Fibroblast of lung (primary cell): ENCODE results near the gene DNAH14. TPM values are rescaled to one million over a fixed set of nuclear protein-coding genes. Genes with fewer than 3 reads are reported as not detected.

Experiments
- DNase-seq, 2 donors: peaks; one replicate each; pipeline versions ENCODE4 v3.0.0 to v3.0.0-alpha.2; 2010; ENCODE audit warnings: low read depth in 2 of 2
- H2AFZ ChIP-seq: 2 replicates; pipeline ENCODE4 v1.5.1; 2012; ENCODE audit warnings: low read length, control low read depth, inconsistent platforms
- H3K27ac ChIP-seq: 2 replicates; pipeline ENCODE4 v1.5.1; 2011; ENCODE audit warnings: low read length, control low read depth; ENCODE audit not compliant: insufficient read depth
- H3K27me3 ChIP-seq: 2 replicates; pipeline ENCODE4 v1.5.1; 2011; ENCODE audit warnings: mild to moderate bottlenecking, low read length; ENCODE audit not compliant: control insufficient read depth, insufficient read depth
- H3K36me3 ChIP-seq: 2 replicates; pipeline ENCODE4 v1.5.1; 2011; ENCODE audit warnings: low read length; ENCODE audit not compliant: control insufficient read depth, insufficient read depth
- H3K4me1 ChIP-seq: 2 replicates; pipeline ENCODE4 v1.5.1; 2011; ENCODE audit warnings: low read length; ENCODE audit not compliant: control insufficient read depth, insufficient read depth; ENCODE audit errors: extremely low read depth
- H3K4me2 ChIP-seq: 2 replicates; pipeline ENCODE4 v1.5.1; 2011; ENCODE audit warnings: low read length, control low read depth; ENCODE audit not compliant: insufficient read depth; ENCODE audit errors: extremely low read depth
- H3K4me3 ChIP-seq, 4 experiments: fragments of 200-600 bp in 1 of 4; sonication (generic) in 1 of 4; replicated peaks in 1 of 4; 2 replicates each; pipeline ENCODE4 v1.5.1; 2011 to 2016; ENCODE audit warnings: low read length in 4 of 4, low read depth in 3 of 4, mild to moderate bottlenecking in 3 of 4, control low read depth in 2 of 4, inconsistent platforms in 1 of 4, mixed read lengths in 1 of 4; ENCODE audit not compliant: insufficient read depth in 1 of 4; ENCODE audit errors: control extremely low read depth in 1 of 4
- H3K79me2 ChIP-seq: 2 replicates; pipeline ENCODE4 v1.5.1; 2012; ENCODE audit warnings: mild to moderate bottlenecking, low read length, inconsistent platforms; ENCODE audit not compliant: control insufficient read depth, insufficient read depth
- H3K9ac ChIP-seq: 2 replicates; pipeline ENCODE4 v1.5.1; 2011; ENCODE audit warnings: mild to moderate bottlenecking, low read length, control low read depth; ENCODE audit not compliant: insufficient read depth
- H3K9me3 ChIP-seq: 2 replicates; pipeline ENCODE4 v1.5.1; 2012; ENCODE audit warnings: low read depth, low read length; ENCODE audit not compliant: control insufficient read depth, insufficient read depth
- H4K20me1 ChIP-seq: 2 replicates; pipeline ENCODE4 v1.5.1; 2011; ENCODE audit warnings: low read length; ENCODE audit not compliant: control insufficient read depth, insufficient read depth; ENCODE audit errors: extremely low read depth
- CTCF ChIP-seq, 2 donors: IDR thresholded peaks in 1 of 2; conservative IDR thresholded peaks in 1 of 2; 1 replicate in 1 of 2; 2 replicates in 1 of 2; pipeline ENCODE4 v1.5.1; 2011 to 2012; ENCODE audit warnings: low read length in 2 of 2, control low read depth in 1 of 2, inconsistent platforms in 1 of 2, low read depth in 1 of 2, mild to moderate bottlenecking in 1 of 2
- EZH2 ChIP-seq: IDR thresholded peaks from 2 replicates; pipeline ENCODE4 v1.5.1; 2012; ENCODE audit warnings: low read length, control low read depth, mild to moderate bottlenecking; ENCODE audit errors: missing control alignments
- polyA plus RNA-seq, 2 donors: library from polyadenylated mRNA; depleted of rRNA in 1 of 2; stranded (reverse) in 1 of 2; unstranded in 1 of 2; fragments of >200 nt; gene quantifications; 2 replicates each; pipeline ENCODE4 v1.2.1, GENCODE V29; 2011 to 2012; ENCODE audit warnings: missing spikeins in 1 of 2
- total RNA-seq: library from RNA; depleted of rRNA; stranded (reverse); fragments of >200 nt; gene quantifications from 2 replicates; pipeline ENCODE4 v1.2.1, GENCODE V29; 2014

Gene DNAH14
- total and polyA plus RNA-seq, 2 donors (not counting 1 experiment from before 2014, with no cell fraction given) = 5.4 to 19.7 TPM

- TF ChIP-seq EZH2 (no peak), CTCF (conservative IDR thresholded peaks at IDR 0.05 in 1 of 2, IDR thresholded peaks at IDR 0.05 in 1 of 2; ENCODE audit: low read depth in 1 of 2, low read length in 2 of 2) (no peak)
- Histone ChIP-seq H3K4me3 (no peak overlapping the region), H3K4me2 (no peak overlapping the region), H3K27ac (no peak overlapping the region), H2AFZ (no peak overlapping the region), H3K9me3 (no peaks in the 10 kb centered on the region), H3K4me1 (no peaks in the 10 kb centered on the region), H3K9ac (no peak overlapping the region), H3K27me3 (no peaks in the 10 kb centered on the region), H3K79me2 (no peaks in the 10 kb centered on the region), H3K36me3 (no peaks in the 10 kb centered on the region), H4K20me1 (no peaks in the 10 kb centered on the region)
- DNase-seq = no peak
Measured at GRCh38 chr1:224900062-224900630, 29.3 kb upstream of the DNAH14 start.

- no peak for DNase-seq
- Histone ChIP-seq H3K79me2 (no peaks in the 10 kb centered on the region), H4K20me1 (no peaks in the 10 kb centered on the region), H3K9ac (no peak overlapping the region), H3K4me3 (no peak overlapping the region), H3K9me3 (no peaks in the 10 kb centered on the region), H3K27ac (no peak overlapping the region), H2AFZ (no peak overlapping the region), H3K36me3 (no peaks in the 10 kb centered on the region), H3K27me3 (no peaks in the 10 kb centered on the region), H3K4me2 (no peak overlapping the region), H3K4me1 (no peaks in the 10 kb centered on the region)
- TF ChIP-seq EZH2 = no peak
- TF ChIP-seq CTCF (conservative IDR thresholded peaks at IDR 0.05 in 1 of 2, IDR thresholded peaks at IDR 0.05 in 1 of 2; ENCODE audit: low read depth in 1 of 2, low read length in 2 of 2) = no peak
Measured at GRCh38 chr1:224901087-224901810, 28.2 kb upstream of the DNAH14 start.

GRCh38 chr1:224903955-224904354 lies 25.5 kb upstream of the DNAH14 start:
- no peaks in the 10 kb centered on the region for H3K4me1 ChIP-seq

More at GRCh38 chr1:224903955-224904354, 25.5 kb upstream of the DNAH14 start:
- no peak overlapping the region for H3K9ac ChIP-seq
- H4K20me1 ChIP-seq = no peaks in the 10 kb centered on the region
- no peaks in the 10 kb centered on the region for H3K79me2 ChIP-seq
- no peak overlapping the region for H3K4me2 ChIP-seq
- H3K36me3 ChIP-seq = no peaks in the 10 kb centered on the region
- no peak overlapping the region for H3K4me3 ChIP-seq
- no peaks in the 10 kb centered on the region for H3K9me3 ChIP-seq
- no peak for DNase-seq
- H3K27ac ChIP-seq = no peak overlapping the region
- H3K27me3 ChIP-seq = peaks cover 4% of the 10 kb centered on the region
- TF ChIP-seq CTCF (conservative IDR thresholded peaks at IDR 0.05 in 1 of 2, IDR thresholded peaks at IDR 0.05 in 1 of 2; ENCODE audit: low read depth in 1 of 2, low read length in 2 of 2) (no peak), EZH2 (no peak)
- no peak overlapping the region for H2AFZ ChIP-seq
